Effector memory CD8-positive, alpha-beta T cell (primary cell): ENCODE data around the gene AKAP5.

Experiments
- ATAC-seq: fragments of 150-1000 bp; cut with Tn5 transposase; replicated peaks from 2 replicates; pipeline ENCODE4 v1.10.0; 2021; ENCODE audit warnings: mild to moderate bottlenecking, moderate library complexity
- DNase-seq, 3 experiments: peaks; one replicate each; pipeline ENCODE4 v3.0.0; 2021
- H3K27ac Mint-ChIP-seq, 2 donors: one replicate each; pipeline ENCODE4 v1.8.0; 2022; ENCODE audit warnings: mild to moderate bottlenecking in 2 of 2, mixed read lengths in 2 of 2, moderate library complexity in 2 of 2
- H3K27me3 Mint-ChIP-seq, 2 donors: one replicate each; pipeline ENCODE4 v1.8.0; 2022; ENCODE audit warnings: mixed read lengths in 2 of 2
- H3K36me3 Mint-ChIP-seq: one replicate; pipeline ENCODE4 v1.8.0; 2022; ENCODE audit warnings: mild to moderate bottlenecking, moderate library complexity, mixed read lengths; ENCODE audit not compliant: insufficient read depth
- H3K4me1 Mint-ChIP-seq, 2 donors: one replicate each; pipeline ENCODE4 v1.8.0; 2022; ENCODE audit warnings: low read depth in 2 of 2, mixed read lengths in 2 of 2
- H3K4me3 Mint-ChIP-seq, 2 donors: one replicate each; pipeline ENCODE4 v1.8.0; 2022; ENCODE audit warnings: mild to moderate bottlenecking in 2 of 2, mixed read lengths in 2 of 2, moderate library complexity in 2 of 2
- H3K9me3 Mint-ChIP-seq, 2 donors: one replicate each; pipeline ENCODE4 v1.8.0; 2022; ENCODE audit warnings: mixed read lengths in 2 of 2
- total RNA-seq, 9 experiments: gene quantifications; one replicate each; lab custom pipeline; 2026; lab: John Stamatoyannopoulos, UW

Gene AKAP5, protein sequence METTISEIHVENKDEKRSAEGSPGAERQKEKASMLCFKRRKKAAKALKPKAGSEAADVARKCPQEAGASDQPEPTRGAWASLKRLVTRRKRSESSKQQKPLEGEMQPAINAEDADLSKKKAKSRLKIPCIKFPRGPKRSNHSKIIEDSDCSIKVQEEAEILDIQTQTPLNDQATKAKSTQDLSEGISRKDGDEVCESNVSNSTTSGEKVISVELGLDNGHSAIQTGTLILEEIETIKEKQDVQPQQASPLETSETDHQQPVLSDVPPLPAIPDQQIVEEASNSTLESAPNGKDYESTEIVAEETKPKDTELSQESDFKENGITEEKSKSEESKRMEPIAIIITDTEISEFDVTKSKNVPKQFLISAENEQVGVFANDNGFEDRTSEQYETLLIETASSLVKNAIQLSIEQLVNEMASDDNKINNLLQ
- total RNA-seq, result 1.3 to 17.5 (median 3.7) reads per million in 9 experiments

DNA sequence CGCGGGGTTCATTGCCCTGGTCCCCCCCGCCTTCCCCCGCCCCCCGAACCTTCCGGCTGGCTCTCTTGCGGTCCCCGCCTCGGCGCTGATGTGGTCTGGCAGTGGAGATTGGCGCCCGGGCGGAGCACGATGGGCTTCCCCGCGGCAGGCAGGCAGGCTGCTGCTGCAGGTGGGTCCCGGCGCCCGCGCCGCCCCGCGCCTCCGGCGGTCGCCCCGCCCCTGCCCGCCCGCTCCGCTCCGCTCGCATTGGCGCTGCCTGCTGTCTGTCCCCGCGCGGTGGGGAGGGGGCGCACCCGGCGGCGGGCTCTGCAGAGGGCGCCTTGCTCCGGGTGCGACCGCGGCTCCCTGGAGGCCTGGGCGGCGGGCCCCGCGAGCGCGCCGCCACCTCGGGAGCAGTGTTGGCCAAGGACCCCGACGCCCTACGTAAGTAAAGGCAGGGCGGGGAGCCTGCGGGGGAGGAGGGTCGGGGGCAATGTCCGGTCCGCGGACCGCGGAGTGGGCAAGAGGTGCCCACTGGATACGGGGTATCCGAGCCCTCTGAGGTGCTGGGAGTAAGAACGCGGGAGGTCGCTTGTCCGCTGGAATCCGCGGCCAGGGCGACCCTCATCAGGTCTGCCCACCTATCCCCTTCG is at the start of gene AKAP5:
AKAP5 (plus strand) TSS at position 309 of the 632 bp plus-strand sequence. CDS start 2,896 bp downstream, outside the sequence.
- Mint-ChIP-seq H3K9me3 (no peaks in the 10 kb centered on the region), H3K4me3 (peak within 1 kb of the TSS; percentile 80 to 86), H3K36me3 (no peaks in the 10 kb centered on the region), H3K27ac (peak within 1 kb of the TSS; percentile 83 to 93), H3K4me1 (peaks cover 14 to 39% of the 10 kb centered on the region in 2 donors), H3K27me3 (no peaks in the 10 kb centered on the region)
- ATAC-seq (peak; percentile 95), DNase-seq (peak; percentile 52 to 60 (median 59))

GRCh38 chr14:64416348-64416932 is 48.9 kb upstream of the AKAP5 start:
- Mint-ChIP-seq H3K27ac (no peak overlapping the region), H3K27me3 (no peaks in the 10 kb centered on the region), H3K4me3 (no peak overlapping the region), H3K4me1 (no peaks in the 10 kb centered on the region), H3K36me3 (peaks cover 31% of the 10 kb centered on the region), H3K9me3 (no peaks in the 10 kb centered on the region)
- DNase-seq (no peak), ATAC-seq (no peak)

DNA sequence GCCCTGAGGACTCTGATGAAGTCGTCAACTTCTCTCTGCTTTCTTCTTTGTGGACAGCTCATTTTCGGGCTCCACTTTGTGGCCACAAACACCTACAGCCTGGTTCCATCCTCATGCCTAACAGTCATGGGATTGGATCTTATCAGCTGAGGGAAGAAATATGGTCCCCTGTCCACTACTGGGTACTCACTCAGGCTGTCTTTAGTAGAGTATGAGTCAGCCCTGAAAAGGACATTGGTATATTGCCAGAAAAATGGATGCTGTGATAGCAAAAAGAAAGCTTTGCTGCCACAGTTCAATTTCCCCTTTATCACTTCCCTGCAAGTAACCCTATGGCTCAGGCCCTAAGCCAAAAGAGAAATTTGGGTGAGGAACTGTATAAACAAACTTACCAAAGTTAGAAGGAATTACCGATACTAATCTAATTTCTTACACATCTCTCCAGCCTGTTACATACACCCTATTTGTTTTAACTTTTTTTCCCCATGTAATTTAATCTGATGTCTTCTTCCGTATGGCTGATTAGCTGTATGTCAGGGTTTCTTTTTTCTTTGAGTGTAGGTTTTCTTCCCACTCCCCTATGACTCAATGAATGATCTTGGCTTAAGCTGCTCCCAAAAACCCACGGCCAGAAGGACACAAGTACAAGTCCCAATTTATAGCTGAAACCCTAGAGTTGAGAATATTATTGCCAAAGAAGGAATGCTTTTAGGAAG is 48.1 kb upstream of the AKAP5 start:
- H3K4me3 Mint-ChIP-seq, result no peak overlapping the region
- H3K9me3 Mint-ChIP-seq, result no peaks in the 10 kb centered on the region
- H3K4me1 Mint-ChIP-seq, result no peaks in the 10 kb centered on the region
- H3K27ac Mint-ChIP-seq, result no peak overlapping the region
- no peak for DNase-seq
- ATAC-seq, result no peak
- H3K27me3 Mint-ChIP-seq, result no peaks in the 10 kb centered on the region
- peaks cover 30% of the 10 kb centered on the region for H3K36me3 Mint-ChIP-seq

DNA sequence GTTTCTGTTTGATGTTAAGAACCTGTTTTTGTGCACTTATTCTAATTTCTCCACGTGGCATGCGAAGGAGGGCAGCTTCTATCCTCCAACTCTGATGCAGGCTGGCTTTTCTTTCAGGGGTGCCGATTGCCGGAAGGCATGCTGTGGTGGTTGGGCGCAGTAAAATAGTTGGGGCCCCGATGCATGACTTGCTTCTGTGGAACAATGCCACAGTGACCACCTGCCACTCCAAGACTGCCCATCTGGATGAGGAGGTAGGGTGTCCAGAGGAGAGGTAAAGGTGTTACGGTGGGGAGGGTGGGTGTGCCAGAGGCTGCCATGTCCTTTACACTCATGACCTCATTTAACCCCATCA is 47.6 kb upstream of the AKAP5 start:
- Mint-ChIP-seq H3K27ac (no peak overlapping the region), H3K36me3 (peaks cover 24% of the 10 kb centered on the region), H3K4me3 (no peak overlapping the region), H3K9me3 (no peaks in the 10 kb centered on the region), H3K4me1 (no peaks in the 10 kb centered on the region), H3K27me3 (no peaks in the 10 kb centered on the region)
- no peak for DNase-seq
- no peak for ATAC-seq

DNA sequence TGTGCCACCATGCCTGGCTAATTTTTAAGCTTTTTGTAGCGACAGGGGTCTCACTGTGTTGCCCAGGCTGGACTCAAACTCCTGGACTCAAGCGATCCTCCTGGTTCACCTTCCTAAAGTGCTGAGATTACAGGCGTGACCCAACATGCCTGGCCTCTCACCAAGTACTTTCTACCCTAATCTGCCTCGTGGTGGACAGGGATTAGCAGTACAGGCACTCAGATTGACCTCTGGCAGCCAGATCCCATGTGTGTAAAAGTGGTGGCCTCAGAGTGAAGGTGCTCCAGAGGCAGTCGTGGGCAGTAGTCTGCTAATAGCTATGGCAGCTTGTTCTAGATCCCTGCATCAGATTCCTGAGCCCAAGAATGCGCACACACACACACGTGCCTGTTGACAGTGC is 46.3 kb upstream of the AKAP5 start:
- Mint-ChIP-seq H3K27ac (peak overlapping the region in 1 of 2 donors; percentile 23), H3K9me3 (no peaks in the 10 kb centered on the region), H3K27me3 (no peaks in the 10 kb centered on the region), H3K4me1 (no peaks in the 10 kb centered on the region), H3K4me3 (no peak overlapping the region), H3K36me3 (peaks cover 19% of the 10 kb centered on the region)
- ATAC-seq, result no peak
- DNase-seq, result no peak

DNA sequence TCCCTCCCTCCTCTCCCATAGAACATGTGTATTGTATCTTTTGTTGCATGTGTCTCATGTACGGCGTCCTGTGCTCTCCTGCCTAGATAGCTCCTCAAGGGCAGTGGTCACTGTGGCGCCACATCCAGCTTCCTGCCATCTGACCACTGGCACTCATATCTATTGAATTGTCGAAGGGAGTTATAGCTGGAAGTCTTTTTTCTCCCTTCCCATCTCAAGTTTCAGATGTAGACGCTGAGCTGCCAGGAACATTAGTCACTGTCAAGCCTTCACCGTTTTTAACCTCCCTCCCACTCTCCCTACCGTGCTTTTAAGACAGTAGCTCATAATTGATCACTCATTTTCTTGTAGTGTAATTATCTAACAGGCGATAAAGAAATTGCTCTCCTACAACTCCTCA is 44.1 kb upstream of the AKAP5 start:
- Mint-ChIP-seq H3K27ac (no peak overlapping the region), H3K27me3 (no peaks in the 10 kb centered on the region), H3K9me3 (no peaks in the 10 kb centered on the region), H3K36me3 (peaks cover 18% of the 10 kb centered on the region), H3K4me1 (no peaks in the 10 kb centered on the region), H3K4me3 (no peak overlapping the region)
- no peak for DNase-seq
- ATAC-seq, result no peak

GRCh38 chr14:64422005-64422404 is 43.3 kb upstream of the AKAP5 start:
- Mint-ChIP-seq H3K36me3 (peaks cover 24% of the 10 kb centered on the region), H3K4me3 (no peak overlapping the region)

GRCh38 chr14:64422756-64423155 is 42.5 kb upstream of the AKAP5 start:
- H3K27ac Mint-ChIP-seq, result no peak overlapping the region
- H3K4me1 Mint-ChIP-seq, result no peaks in the 10 kb centered on the region
- peaks cover 26% of the 10 kb centered on the region for H3K36me3 Mint-ChIP-seq
- no peak for DNase-seq
- no peaks in the 10 kb centered on the region for H3K27me3 Mint-ChIP-seq
- ATAC-seq, result no peak
- H3K9me3 Mint-ChIP-seq, result no peaks in the 10 kb centered on the region
- H3K4me3 Mint-ChIP-seq, result no peak overlapping the region

More at GRCh38 chr14:64422005-64422404, 43.3 kb upstream of the AKAP5 start:
- H3K27me3 Mint-ChIP-seq, result no peaks in the 10 kb centered on the region
- no peaks in the 10 kb centered on the region for H3K9me3 Mint-ChIP-seq
- H3K4me1 Mint-ChIP-seq, result no peaks in the 10 kb centered on the region
- ATAC-seq (no peak), DNase-seq (no peak)
- H3K27ac Mint-ChIP-seq, result no peak overlapping the region

- H3K36me3 Mint-ChIP-seq, result peaks cover 31% of the 10 kb centered on the region
- no peak for DNase-seq
- H3K27ac Mint-ChIP-seq, result peak overlapping the region in 1 of 2 donors; percentile 25
Measured at GRCh38 chr14:64423987-64424386, 41.3 kb upstream of the AKAP5 start.

GRCh38 chr14:64434528-64434927 is 30.8 kb upstream of the AKAP5 start:
- H3K4me1 Mint-ChIP-seq, result peaks cover 11 to 12% of the 10 kb centered on the region in 2 donors
- no peaks in the 10 kb centered on the region for H3K9me3 Mint-ChIP-seq
- H3K4me3 Mint-ChIP-seq, result no peak overlapping the region
- no peaks in the 10 kb centered on the region for H3K27me3 Mint-ChIP-seq
- no peak for DNase-seq
- peaks cover 18% of the 10 kb centered on the region for H3K36me3 Mint-ChIP-seq
- no peak for ATAC-seq
- H3K27ac Mint-ChIP-seq, result no peak overlapping the region

More at GRCh38 chr14:64423987-64424386, 41.3 kb upstream of the AKAP5 start:
- Mint-ChIP-seq H3K27me3 (no peaks in the 10 kb centered on the region), H3K9me3 (no peaks in the 10 kb centered on the region), H3K4me1 (no peaks in the 10 kb centered on the region), H3K4me3 (no peak overlapping the region)
- no peak for ATAC-seq

DNA sequence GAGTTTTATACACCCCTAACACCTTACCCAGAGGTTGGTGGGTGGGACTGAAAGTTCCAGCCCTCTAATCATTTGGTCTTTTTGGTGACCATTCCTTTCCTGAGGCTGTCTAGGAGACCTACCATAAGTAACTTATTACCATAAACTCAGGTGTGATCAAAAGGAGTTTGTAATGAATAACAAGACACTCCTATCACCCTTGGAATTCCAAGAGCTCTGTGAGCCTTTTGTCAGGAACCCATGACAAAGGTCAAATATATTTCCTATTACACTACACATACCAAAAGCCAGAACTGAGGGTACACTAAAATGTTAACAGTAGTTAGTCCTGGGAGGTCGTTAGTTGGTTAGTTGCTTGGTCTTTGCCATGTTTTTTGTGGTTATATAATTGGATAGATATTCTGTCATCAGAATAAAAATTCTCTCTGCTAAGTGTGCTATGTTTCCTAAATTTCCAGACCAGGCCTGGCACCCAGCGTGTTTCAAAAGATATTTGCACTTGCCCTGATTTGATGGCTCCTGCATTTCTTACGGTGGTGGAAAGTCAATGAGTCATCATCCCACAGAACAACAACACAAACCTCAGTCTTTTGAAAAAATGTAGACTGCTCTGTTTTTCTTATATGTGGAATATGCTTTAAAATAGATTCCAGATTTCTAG is 27.0 kb upstream of the AKAP5 start:
- peaks cover 11 to 12% of the 10 kb centered on the region in 2 donors for H3K4me1 Mint-ChIP-seq
- H3K27me3 Mint-ChIP-seq, result no peaks in the 10 kb centered on the region
- H3K4me3 Mint-ChIP-seq, result peak overlapping the region in 1 of 2 donors; percentile 15
- ATAC-seq (peak; percentile 53), DNase-seq (no peak)
- H3K36me3 Mint-ChIP-seq, result peaks cover 28% of the 10 kb centered on the region
- peak overlapping the region; percentile 25 to 38 for H3K27ac Mint-ChIP-seq
- no peaks in the 10 kb centered on the region for H3K9me3 Mint-ChIP-seq

DNA sequence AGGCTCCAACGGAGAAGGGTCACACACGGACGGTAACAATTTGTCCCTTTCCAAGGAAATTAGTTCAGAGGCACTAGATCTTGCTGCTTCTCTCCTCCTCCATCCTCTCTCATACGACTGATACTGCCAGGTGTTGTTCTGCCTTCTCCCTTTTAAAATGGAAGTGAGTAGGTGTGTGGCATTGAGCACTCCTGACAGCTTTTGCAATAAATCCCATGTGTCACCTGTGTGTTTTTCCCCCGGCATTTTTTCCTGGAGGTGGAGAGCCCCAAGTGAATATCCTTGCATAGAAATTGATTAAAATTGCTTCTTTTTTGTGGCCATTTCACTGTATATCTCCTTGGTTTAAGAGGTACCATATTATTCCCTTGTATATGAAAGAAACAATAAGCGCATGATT is 26.2 kb upstream of the AKAP5 start:
- H3K27ac Mint-ChIP-seq, result peak overlapping the region; percentile 25 to 38
- ATAC-seq, result no peak

DNA sequence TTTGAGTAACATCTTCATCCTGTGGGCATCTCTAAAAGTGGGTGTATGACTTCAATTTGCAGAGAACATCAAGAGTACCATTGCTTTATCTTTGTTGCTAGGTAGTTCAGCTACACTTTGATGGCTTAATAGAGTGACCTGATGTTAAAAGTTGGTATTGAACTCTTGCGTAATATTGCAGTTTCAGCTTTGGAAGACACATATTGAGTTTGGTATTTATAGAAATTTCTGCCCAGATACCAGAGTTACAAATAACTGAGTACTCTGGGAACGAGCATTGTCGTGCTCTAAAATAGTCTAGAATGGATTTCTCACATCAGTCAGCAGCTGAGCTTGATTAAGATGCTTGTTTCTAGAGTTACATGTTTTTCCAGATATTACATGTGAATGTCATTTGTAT is 24.8 kb upstream of the AKAP5 start:
- DNase-seq (no peak), ATAC-seq (no peak)
- Mint-ChIP-seq H3K27ac (peak overlapping the region; percentile 35 to 83), H3K4me3 (no peak overlapping the region), H3K9me3 (no peaks in the 10 kb centered on the region), H3K4me1 (peaks cover 28 to 33% of the 10 kb centered on the region in 2 donors), H3K27me3 (no peaks in the 10 kb centered on the region), H3K36me3 (peaks cover 28% of the 10 kb centered on the region)

More for the DNA sequence above, 26.2 kb upstream of the AKAP5 start:
- Mint-ChIP-seq H3K36me3 (peaks cover 28% of the 10 kb centered on the region), H3K9me3 (no peaks in the 10 kb centered on the region), H3K4me3 (no peak overlapping the region), H3K4me1 (peaks cover 16 to 19% of the 10 kb centered on the region in 2 donors), H3K27me3 (no peaks in the 10 kb centered on the region)
- DNase-seq, result no peak
